Ectodermal cell (in vitro differentiated cells): Measurements from ENCODE around the gene CCDC137.
"Not testable (repeated sequence)": the region's sequence is repeated elsewhere in the genome, so short reads cannot be mapped to it uniquely, and the experiment has no call there.

Experiments
- H3K27ac ChIP-seq: 2 replicates; pipeline ENCODE4 v1.7.0; 2013; ENCODE audit warnings: mild to moderate bottlenecking, low read depth, low read length; ENCODE audit not compliant: insufficient read depth, poor library complexity, severe bottlenecking
- H3K27me3 ChIP-seq: 2 replicates; pipeline ENCODE4 v1.7.0; 2013; ENCODE audit warnings: mild to moderate bottlenecking, low read length; ENCODE audit not compliant: insufficient read depth, control insufficient read depth, poor library complexity, severe bottlenecking
- H3K36me3 ChIP-seq: one replicate; pipeline ENCODE4 v1.7.0; 2013; ENCODE audit warnings: low read length; ENCODE audit not compliant: control insufficient read depth, insufficient read depth
- H3K4me1 ChIP-seq: one replicate; pipeline ENCODE4 v1.7.0; 2013; ENCODE audit warnings: low read length; ENCODE audit not compliant: control insufficient read depth, insufficient read depth
- H3K4me3 ChIP-seq: 2 replicates; pipeline ENCODE4 v1.7.0; 2013; ENCODE audit warnings: low read depth, low read length, control low read depth; ENCODE audit not compliant: insufficient read depth
- H3K9me3 ChIP-seq: 2 replicates; pipeline ENCODE4 v1.7.0; 2013; ENCODE audit warnings: mild to moderate bottlenecking, low read length, moderate library complexity; ENCODE audit not compliant: control insufficient read depth
- WGBS, 2 experiments: methylation state at CpG; one replicate each; pipeline ENCODE4 v1.1.7; 2013; ENCODE audit warnings: missing lambda C conversion rate in 2 of 2; 5-methylcytosine and 5-hydroxymethylcytosine counted together

Gene CCDC137

GRCh38 chr17:81665205-81666091, 1.1 kb upstream of the CCDC137 start:
- H3K4me3 ChIP-seq: peak overlapping the region; percentile 97
- H3K36me3 ChIP-seq: peaks cover 14% of the 10 kb centered on the region
- peaks cover 5% of the 10 kb centered on the region for H3K4me1 ChIP-seq
- H3K27me3 ChIP-seq: no peaks in the 10 kb centered on the region
- no peak overlapping the region for H3K27ac ChIP-seq
- H3K9me3 ChIP-seq: no peaks in the 10 kb centered on the region
- 76 to 78% methylated on average over 30 of the region's 30 CpGs for WGBS, 2 experiments

GRCh38 chr17:81666092-81666341, 520 bp upstream of the CCDC137 start:
- 2 to 3% methylated on average over 16 of the region's 16 CpGs for WGBS, 2 experiments
- Histone ChIP-seq H3K36me3 (peaks cover 19% of the 10 kb centered on the region), H3K9me3 (no peaks in the 10 kb centered on the region), H3K4me3 (peak overlapping the region; percentile 97), H3K4me1 (peaks cover 5% of the 10 kb centered on the region), H3K27ac (peak overlapping the region; percentile 40), H3K27me3 (no peaks in the 10 kb centered on the region)

- 91 to 92% methylated on average over 18 of the region's 18 CpGs for WGBS, 2 experiments
- Histone ChIP-seq H3K36me3 (peaks cover 35% of the 10 kb centered on the region), H3K4me1 (peaks cover 5% of the 10 kb centered on the region), H3K27ac (no peak overlapping the region), H3K27me3 (no peaks in the 10 kb centered on the region), H3K9me3 (no peaks in the 10 kb centered on the region), H3K4me3 (peak overlapping the region; percentile 0)
Measured at GRCh38 chr17:81667754-81668153, 1.2 kb downstream of the CCDC137 start.

- Histone ChIP-seq H3K4me1 (peaks cover 3% of the 10 kb centered on the region), H3K27me3 (no peaks in the 10 kb centered on the region), H3K9me3 (no peaks in the 10 kb centered on the region), H3K27ac (no peak overlapping the region), H3K36me3 (peaks cover 41% of the 10 kb centered on the region), H3K4me3 (no peak overlapping the region)
- 94 to 98% methylated on average over 18 of the region's 18 CpGs for WGBS, 2 experiments
Measured at GRCh38 chr17:81672504-81672903, 6.0 kb downstream of the CCDC137 start.

GRCh38 chr17:81672954-81673353, 6.4 kb downstream of the CCDC137 start:
- no peaks in the 10 kb centered on the region for H3K9me3 ChIP-seq
- H3K36me3 ChIP-seq: peaks cover 41% of the 10 kb centered on the region
- H3K4me3 ChIP-seq: no peak overlapping the region
- no peaks in the 10 kb centered on the region for H3K4me1 ChIP-seq
- H3K27ac ChIP-seq: no peak overlapping the region
- WGBS, 2 experiments: 95 to 96% methylated on average over 16 of the region's 16 CpGs
- no peaks in the 10 kb centered on the region for H3K27me3 ChIP-seq

GRCh38 chr17:81673561-81674258, 7.2 kb downstream of the CCDC137 start:
- no peaks in the 10 kb centered on the region for H3K4me1 ChIP-seq
- 94 to 95% methylated on average over 18 of the region's 18 CpGs for WGBS, 2 experiments
- H3K9me3 ChIP-seq: no peaks in the 10 kb centered on the region
- H3K36me3 ChIP-seq: peaks cover 41% of the 10 kb centered on the region
- no peak overlapping the region for H3K27ac ChIP-seq
- no peaks in the 10 kb centered on the region for H3K27me3 ChIP-seq
- no peak overlapping the region for H3K4me3 ChIP-seq

GRCh38 chr17:81675515-81676221, 9.1 kb downstream of the CCDC137 start:
- H3K36me3 ChIP-seq: peaks cover 26% of the 10 kb centered on the region
- WGBS, 2 experiments: 40 to 41% methylated on average over 16 to 18 of the region's 18 CpGs
- not testable (repeated sequence) for H3K9me3 ChIP-seq, H3K4me3 ChIP-seq, H3K4me1 ChIP-seq, H3K27me3 ChIP-seq, H3K27ac ChIP-seq

GRCh38 chr17:81676906-81677305, 10.4 kb downstream of the CCDC137 start:
- Histone ChIP-seq H3K27ac (no peak overlapping the region), H3K4me3 (no peak overlapping the region), H3K27me3 (no peaks in the 10 kb centered on the region), H3K36me3 (peaks cover 14% of the 10 kb centered on the region), H3K9me3 (no peaks in the 10 kb centered on the region), H3K4me1 (no peaks in the 10 kb centered on the region)
- 93 to 95% methylated on average over 17 of the region's 17 CpGs for WGBS, 2 experiments

- WGBS, 2 experiments: 92 to 93% methylated on average over 11 of the region's 11 CpGs
- no peaks in the 10 kb centered on the region for H3K36me3 ChIP-seq
- no peaks in the 10 kb centered on the region for H3K27me3 ChIP-seq
- H3K4me1 ChIP-seq: peaks cover 13% of the 10 kb centered on the region
- no peak overlapping the region for H3K27ac ChIP-seq
- H3K4me3 ChIP-seq: no peak overlapping the region
- no peaks in the 10 kb centered on the region for H3K9me3 ChIP-seq
Measured at GRCh38 chr17:81680150-81680549, 13.6 kb downstream of the CCDC137 start.

- H3K27me3 ChIP-seq: no peaks in the 10 kb centered on the region
- 95 to 97% methylated on average over 17 of the region's 17 CpGs for WGBS, 2 experiments
- no peak overlapping the region for H3K4me3 ChIP-seq
- H3K36me3 ChIP-seq: peaks cover 6% of the 10 kb centered on the region
- no peaks in the 10 kb centered on the region for H3K9me3 ChIP-seq
- H3K27ac ChIP-seq: no peak overlapping the region
- peaks cover 18% of the 10 kb centered on the region for H3K4me1 ChIP-seq
Measured at GRCh38 chr17:81681672-81682071, 15.1 kb downstream of the CCDC137 start.
